ENCODE results near the gene PBX3.

PBX3 gene

DNA sequence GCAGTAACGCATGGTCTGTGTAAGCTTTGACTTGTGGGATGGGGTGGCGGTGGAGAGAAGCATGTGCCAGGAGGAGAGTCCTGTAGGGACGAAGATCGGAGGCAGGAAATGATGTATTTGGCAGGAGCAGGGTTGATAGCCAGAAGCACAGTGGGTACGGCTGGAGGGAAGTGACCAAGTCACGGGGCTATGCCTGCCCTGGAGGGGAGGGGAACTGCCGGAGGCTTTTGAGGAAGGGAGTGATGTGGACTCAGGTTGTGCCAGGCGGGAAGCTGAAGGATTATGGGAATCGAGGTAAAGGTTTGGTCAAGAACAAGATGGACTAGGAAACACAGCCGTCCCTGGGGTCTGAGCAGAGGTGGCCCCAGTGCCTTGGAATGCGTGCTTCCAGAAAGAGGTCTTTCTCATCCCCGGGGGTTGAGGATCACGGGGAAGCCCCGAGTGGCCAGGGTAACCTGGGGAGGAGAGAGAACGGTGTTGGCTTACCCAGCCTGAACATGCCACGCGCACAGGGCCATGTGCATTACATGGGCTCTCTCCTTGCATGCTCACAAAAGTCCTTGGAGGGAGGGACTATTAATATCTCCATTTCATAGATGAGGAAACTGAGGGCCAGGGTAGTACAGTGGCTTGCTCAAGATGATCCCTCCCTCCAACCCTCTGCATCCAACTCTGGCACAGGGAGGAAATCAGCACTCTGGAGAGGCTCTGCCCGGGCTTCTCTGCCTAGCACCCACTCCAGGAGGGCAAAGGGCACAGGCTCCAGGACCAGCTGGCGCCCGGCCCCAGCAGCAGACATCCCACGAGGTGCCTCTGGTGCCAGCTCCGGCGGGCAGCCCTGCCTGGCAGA, 253.8 kb downstream of the PBX3 start:
- no peak for DNase-seq

DNA sequence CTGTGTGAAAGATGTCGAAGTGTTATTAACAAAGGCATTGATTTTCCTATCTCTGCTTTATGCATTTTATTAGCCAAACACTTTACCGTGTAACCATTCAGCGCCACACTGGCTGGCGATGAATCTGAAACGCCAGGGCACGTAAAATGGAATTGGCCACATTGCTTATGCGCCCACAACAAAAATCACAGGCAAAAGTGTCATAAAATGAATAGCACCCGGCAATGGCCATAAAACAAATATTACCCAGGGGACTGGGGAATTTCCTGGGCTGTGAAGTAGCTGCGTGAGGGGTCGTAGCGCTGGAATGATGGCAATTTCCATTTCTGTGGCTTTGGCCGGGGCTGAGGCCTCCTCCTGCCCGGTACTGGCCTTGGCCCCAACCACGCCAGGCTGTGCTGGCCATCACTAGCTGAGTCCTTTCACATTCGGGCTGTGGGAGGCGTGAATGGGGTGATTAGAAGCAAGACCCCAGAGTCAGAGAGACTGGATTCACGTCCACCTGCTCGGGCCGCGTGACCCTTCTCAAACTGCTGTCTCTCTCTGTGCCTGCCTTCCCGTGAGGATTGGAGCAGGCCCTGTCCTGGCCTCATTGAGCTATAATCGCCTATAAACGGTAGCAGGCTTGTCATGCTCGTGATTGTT, 254.5 kb downstream of the PBX3 start:
- DNase-seq = no peak

DNA sequence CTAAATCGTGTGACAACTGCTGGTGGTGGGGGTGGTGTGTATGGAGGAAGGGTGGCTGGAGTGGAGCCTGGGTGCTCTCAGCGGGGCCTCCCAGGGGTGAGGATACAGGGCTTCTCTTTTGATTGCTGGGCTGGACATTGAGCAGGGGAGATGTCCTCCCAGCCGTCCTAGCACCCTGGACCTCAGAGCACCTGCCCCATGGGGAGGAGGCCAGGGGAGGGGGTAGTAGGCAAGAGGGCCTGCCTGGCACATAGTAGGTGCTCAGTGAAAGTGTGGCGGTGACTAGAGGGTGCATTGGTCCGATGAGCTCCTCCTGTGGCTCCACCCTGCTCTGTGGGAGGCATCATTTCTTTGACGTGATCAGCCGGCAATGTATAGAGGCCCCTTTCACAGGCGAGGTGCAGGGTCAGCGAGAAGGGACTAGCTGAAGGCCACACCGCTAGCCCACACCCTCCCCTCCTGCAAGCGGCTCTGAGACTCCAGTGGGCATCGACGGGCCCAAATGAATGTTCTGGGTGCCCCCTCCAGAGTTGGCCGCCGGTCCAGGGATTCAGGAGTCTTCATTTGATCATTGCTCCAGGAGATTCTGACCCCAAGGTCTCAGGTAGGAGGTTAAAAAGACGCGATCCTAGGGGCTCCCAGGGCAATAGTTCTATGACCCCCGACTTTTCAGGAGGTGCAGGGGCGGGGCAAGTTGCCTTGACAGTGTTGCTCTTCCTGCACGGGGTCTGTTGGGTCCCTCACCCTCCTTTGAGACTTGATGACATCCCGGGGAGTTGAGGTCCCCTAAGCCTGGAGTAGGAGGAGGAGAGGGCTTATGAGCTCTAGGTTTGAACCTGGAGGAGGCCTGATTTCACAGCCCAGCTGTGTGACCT, 255.5 kb downstream of the PBX3 start:
- DNase-seq = no peak

DNA sequence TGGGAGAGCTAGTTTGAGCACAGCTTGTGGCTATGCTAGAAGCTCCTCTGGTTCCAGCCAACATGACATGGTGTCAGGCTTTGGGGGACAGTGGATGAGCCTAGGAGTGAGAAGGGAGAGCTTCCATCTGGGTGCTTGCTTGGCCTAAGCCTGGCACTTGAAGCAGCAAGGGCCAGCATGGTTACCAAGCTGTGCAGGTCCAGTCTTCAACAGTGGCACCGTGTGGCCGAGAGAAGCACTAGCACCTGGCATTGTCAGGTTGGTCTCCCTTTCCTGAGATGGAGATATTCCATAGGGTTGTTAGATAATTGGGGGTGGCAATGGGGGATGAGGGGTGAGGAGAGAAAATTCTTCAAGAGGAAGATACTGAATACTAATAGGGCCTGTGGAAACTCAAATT, 261.9 kb downstream of the PBX3 start:
- DNase-seq = no peak

DNA sequence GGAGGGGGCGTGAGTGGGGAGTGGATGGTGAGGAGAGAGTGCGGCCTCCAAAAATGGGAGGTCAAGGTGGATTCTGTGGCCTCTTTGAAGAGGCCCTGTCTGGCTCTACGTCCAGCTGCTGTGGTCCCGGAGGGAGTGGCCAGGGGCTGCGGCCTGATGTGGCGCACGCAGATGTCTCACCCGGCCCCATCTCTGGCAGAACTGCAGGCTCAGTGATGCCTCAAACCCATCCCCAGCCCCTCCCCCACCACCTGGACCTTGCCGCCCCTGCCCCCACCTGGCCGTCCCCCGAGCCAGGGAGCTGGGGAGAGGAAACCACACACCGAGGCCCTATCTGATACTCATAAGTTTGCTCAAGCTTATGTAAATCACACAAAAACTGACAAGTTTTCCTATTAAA, 267.6 kb downstream of the PBX3 start:
- DNase-seq = no peak

DNA sequence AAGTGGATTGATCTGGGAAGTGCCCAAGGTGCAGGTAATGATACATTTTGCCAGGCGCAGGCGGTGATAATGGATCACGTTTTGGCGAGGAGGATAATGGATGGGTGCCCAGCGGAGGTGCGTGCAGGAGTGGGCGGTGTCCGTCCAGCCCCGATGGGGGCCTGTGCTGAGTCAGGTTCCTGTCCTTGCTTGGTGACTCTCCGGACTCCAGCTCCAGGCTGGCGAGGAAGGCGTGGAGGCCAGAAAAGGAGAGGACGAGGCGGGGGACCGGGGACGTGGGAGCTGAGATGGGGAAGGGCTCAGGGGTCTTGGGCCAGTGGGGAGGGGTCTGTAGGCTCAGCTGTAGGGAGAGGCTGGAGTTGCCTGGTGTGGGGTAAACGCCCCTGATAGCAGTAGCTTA, 268.3 kb downstream of the PBX3 start:
- DNase-seq = no peak

DNA sequence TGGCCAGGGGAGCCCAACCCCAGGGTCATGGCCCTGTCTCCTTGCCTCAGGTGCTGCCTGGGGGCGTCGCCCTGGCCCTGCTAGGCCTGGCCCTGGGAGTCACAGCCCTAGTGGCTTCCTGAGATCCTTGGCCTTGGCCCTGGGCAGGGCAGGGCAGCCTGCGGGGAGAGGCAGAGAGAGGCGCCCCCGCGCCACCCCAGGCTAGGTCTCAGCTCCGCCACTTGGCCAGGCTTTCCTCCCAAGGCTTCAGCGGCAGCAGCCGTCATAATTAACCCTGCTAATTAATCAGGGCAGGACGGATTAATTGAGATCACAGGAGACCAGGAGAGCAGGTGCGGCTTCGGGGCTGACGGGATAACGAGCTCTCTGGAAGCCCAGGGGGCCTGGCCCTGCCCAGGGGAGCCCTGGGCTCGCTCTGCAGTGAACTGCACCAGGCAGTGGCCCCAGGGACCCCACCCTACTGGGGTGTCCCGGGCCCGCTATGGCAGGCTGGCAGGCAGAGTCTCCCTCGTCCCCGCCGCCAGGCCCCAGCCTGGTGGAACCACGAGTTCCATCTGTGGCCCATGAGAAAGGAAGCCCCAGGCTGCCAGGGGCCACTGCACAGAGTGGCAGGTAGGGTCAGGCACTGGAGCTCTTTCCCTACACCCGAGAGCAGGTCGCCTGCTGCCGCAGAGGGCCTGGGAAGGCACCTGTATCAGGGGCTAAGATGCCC, 269.6 kb downstream of the PBX3 start:
- DNase-seq = no peak
